OCI-LY7 (cell line): ENCODE measurements around the gene HSFX4.

Experiments
- CTCF ChIP-seq: fragments of 200-600 bp; sonication (generic); conservative IDR thresholded peaks from 2 replicates; pipeline ENCODE4 v1.5.1; 2014; ENCODE audit warnings: mild to moderate bottlenecking, antibody characterized with exemption, low read length, moderate library complexity, mixed read lengths
- EZH2phosphoT487 ChIP-seq: fragments of 200-600 bp; sonication (generic); IDR thresholded peaks from 2 replicates; pipeline ENCODE4 v1.6.1; 2018; ENCODE audit warnings: low read depth, borderline replicate concordance, mild to moderate bottlenecking, mixed run types, antibody characterized with exemption, low read length, moderate library complexity, mixed read lengths

DNA sequence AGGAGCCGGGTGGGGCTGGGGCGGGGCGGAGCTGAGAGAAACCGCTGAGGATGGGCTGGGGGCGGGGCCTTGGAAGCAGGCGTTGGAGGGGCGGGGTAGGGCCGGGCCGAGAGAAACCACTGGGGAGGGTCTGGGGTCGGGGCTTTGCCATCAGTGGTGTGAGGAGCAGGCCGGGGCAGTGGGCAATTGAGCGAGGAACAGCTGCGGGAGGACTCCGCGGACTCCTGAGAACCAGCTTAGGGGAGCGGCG, 10.2 kb downstream of the HSFX4 start:
- TF ChIP-seq CTCF (no peak), EZH2phosphoT487 (no peak)
